Lung (tissue), 12 donors: ENCODE measurements around the gene BCL2. TPM values are rescaled to one million over a fixed set of nuclear protein-coding genes. Genes with fewer than 3 reads are reported as not detected.

Experiments
- ATAC-seq: fragments of 200-7000 bp; cut with Tn5 transposase; one replicate; pipeline ENCODE4 v1.9.1; 2020; ENCODE audit warnings: moderate number of reproducible peaks; ENCODE audit not compliant: insufficient read depth, low FRiP score
- DNase-seq, 3 donors: peaks; one replicate each; pipeline ENCODE4 v3.0.0-alpha.2; 2013 to 2017
- H3K27ac ChIP-seq, 2 donors: one replicate each; pipeline ENCODE4 v1.5.1; 2013; ENCODE audit warnings: mild to moderate bottlenecking in 2 of 2, moderate library complexity in 2 of 2, control low read depth in 1 of 2, inconsistent platforms in 1 of 2, low read depth in 1 of 2, low read length in 1 of 2
- H3K27me3 ChIP-seq, 3 donors: one replicate each; pipeline ENCODE4 v1.5.1; 2013; ENCODE audit warnings: low read length in 2 of 3; ENCODE audit not compliant: control insufficient read depth in 3 of 3, insufficient read depth in 3 of 3
- H3K36me3 ChIP-seq, 4 donors: one replicate each; pipeline ENCODE4 v1.5.1; 2013; ENCODE audit warnings: low read length in 4 of 4, mild to moderate bottlenecking in 1 of 4, moderate library complexity in 1 of 4; ENCODE audit not compliant: control insufficient read depth in 4 of 4, insufficient read depth in 4 of 4
- H3K4me1 ChIP-seq, 5 donors: one replicate each; pipeline ENCODE4 v1.5.1; 2013; ENCODE audit warnings: low read length in 5 of 5, mild to moderate bottlenecking in 2 of 5, moderate library complexity in 1 of 5; ENCODE audit not compliant: control insufficient read depth in 5 of 5, insufficient read depth in 5 of 5
- H3K4me3 ChIP-seq: one replicate; pipeline ENCODE4 v1.5.1; 2013; ENCODE audit warnings: mild to moderate bottlenecking, control low read depth, moderate library complexity
- H3K9ac ChIP-seq, 2 donors: one replicate each; pipeline ENCODE4 v1.5.1; 2013; ENCODE audit warnings: low read length in 2 of 2, control low read depth in 1 of 2; ENCODE audit not compliant: insufficient read depth in 1 of 2
- H3K9me3 ChIP-seq, 4 donors: one replicate each; pipeline ENCODE4 v1.5.1; 2013; ENCODE audit warnings: low read length in 3 of 4, mild to moderate bottlenecking in 1 of 4, moderate library complexity in 1 of 4; ENCODE audit not compliant: control insufficient read depth in 4 of 4, insufficient read depth in 3 of 4
- CTCF ChIP-seq: IDR thresholded peaks from 2 replicates; pipeline ENCODE4 v1.5.1; 2012; ENCODE audit warnings: mild to moderate bottlenecking; ENCODE audit errors: control extremely low read depth, extremely low read depth
- WGBS, 2 donors: extraction: QIAGEN DNeasy Blood & Tissue Kit; methylation state at CpG; one replicate each; pipeline ENCODE4 v1.1.7; 2013; 5-methylcytosine and 5-hydroxymethylcytosine counted together
- polyA plus RNA-seq, 2 donors: library from polyadenylated mRNA; stranded (reverse); fragments of 200-250 nt; gene quantifications; one replicate each; pipeline ENCODE4 v1.2.1, GENCODE V29; 2013
- total RNA-seq, 2 donors: library from RNA; depleted of rRNA in 1 of 2; stranded (reverse); fragments of >200 nt in 1 of 2; gene quantifications; one replicate each; pipeline ENCODE4 v1.2.1, GENCODE V29; 2014 to 2021
- donor health status: control.
- donor health status: control.
- donor health status: Bipolar disorder and iron deficiency.
- donor health status: healthy.
- donor health status: DM: yes; HTN: yes; CAD: no.

Gene BCL2
- total and polyA plus RNA-seq, 4 donors, result 1.5 to 30.9 (median 5.3) TPM

- ATAC-seq (no peak), DNase-seq (peak in 2 of 3 donors; percentile 58 to 63)
- no peak for TF ChIP-seq CTCF
- H3K4me1 ChIP-seq, result peaks cover 0 to 12% (median 10%) of the 10 kb centered on the region in 5 donors
- H3K9ac ChIP-seq, result no peak overlapping the region
- H3K27ac ChIP-seq, result no peak overlapping the region
- no peaks in the 10 kb centered on the region for H3K36me3 ChIP-seq
- H3K27me3 ChIP-seq, result no peaks in the 10 kb centered on the region
- no peaks in the 10 kb centered on the region for H3K9me3 ChIP-seq
- H3K4me3 ChIP-seq, result no peak overlapping the region
- 87 to 89% methylated on average over 10 of the region's 10 CpGs for WGBS, 2 donors
Measured at GRCh38 chr18:63259567-63260379, 59.8 kb downstream of the BCL2 start.

GRCh38 chr18:63258749-63259566 lies 60.6 kb downstream of the BCL2 start:
- DNase-seq (no peak), ATAC-seq (no peak)
- Histone ChIP-seq H3K27me3 (no peaks in the 10 kb centered on the region), H3K36me3 (no peaks in the 10 kb centered on the region), H3K9me3 (no peaks in the 10 kb centered on the region), H3K4me3 (no peak overlapping the region), H3K4me1 (peaks cover 0 to 12% (median 10%) of the 10 kb centered on the region in 5 donors), H3K9ac (no peak overlapping the region), H3K27ac (no peak overlapping the region)
- WGBS, 2 donors, result 93 to 95% methylated on average over 16 of the region's 16 CpGs
- no peak for TF ChIP-seq CTCF

- no peak overlapping the region for H3K27ac ChIP-seq
- DNase-seq (no peak), ATAC-seq (no peak)
- no peaks in the 10 kb centered on the region for H3K9me3 ChIP-seq
- H3K9ac ChIP-seq, result no peak overlapping the region
- H3K4me3 ChIP-seq, result no peak overlapping the region
- H3K27me3 ChIP-seq, result no peaks in the 10 kb centered on the region
- WGBS, 2 donors, result 76 to 86% methylated on average over 5 of the region's 5 CpGs
- no peak for TF ChIP-seq CTCF
- H3K36me3 ChIP-seq, result no peaks in the 10 kb centered on the region
- peaks cover 0 to 24% (median 10%) of the 10 kb centered on the region in 5 donors for H3K4me1 ChIP-seq
Measured at GRCh38 chr18:63257453-63257852, 62.1 kb downstream of the BCL2 start.
